ENCODE measurements around the gene LEF1. TPM values are rescaled to one million over a fixed set of nuclear protein-coding genes. Genes with fewer than 3 reads are reported as not detected.

The LEF1 gene
- total RNA-seq, 1 experiment from 2014 or later = 0.54 TPM

DNA sequence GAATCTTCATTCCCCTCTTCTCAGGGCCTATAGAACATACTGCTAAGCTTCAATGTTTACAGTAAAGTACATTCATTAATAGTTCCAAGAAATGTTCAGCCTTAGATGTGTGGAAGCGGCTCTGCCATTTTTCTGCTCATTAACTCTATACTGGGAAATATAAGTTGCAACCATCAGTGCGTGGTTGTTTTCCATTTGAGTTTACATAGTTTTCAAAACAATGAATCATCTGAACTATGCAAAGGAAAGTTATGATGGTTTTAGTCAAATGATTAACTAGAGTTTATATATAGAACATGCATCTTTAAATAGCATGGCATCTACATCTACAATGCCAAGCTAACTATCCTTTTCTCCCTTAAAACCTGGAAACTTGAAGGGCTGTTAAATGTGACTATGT is 29.6 kb downstream of the LEF1 start:
- no peaks in the 10 kb centered on the region for H3K36me3 ChIP-seq (ENCODE audit: control insufficient read depth, insufficient read depth, low read length)
- DNase-seq (ENCODE audit: low read depth, low spot score) (no peak), ATAC-seq (no peak)
- CTCF ChIA-PET = no interaction called here
- H3K4me3 ChIP-seq (ENCODE audit: low read depth in 2 of 2, low read length in 2 of 2) = no peak overlapping the region
- in situ Hi-C loops (cut with HindIII; ENCODE audit: low pct_unique_long_range_greater_than_20kb, low sequenced_read_pairs) = no loop called here
- peaks cover 2% of the 10 kb centered on the region; the same call in 1 of the 2 replicates for H3K27me3 ChIP-seq (ENCODE audit: control insufficient read depth, insufficient read depth, low read length)
- no TSS peak for BruUV-seq (replicated peaks)
- POLR2A ChIA-PET = no interaction called here
- H3K4me1 ChIP-seq (ENCODE audit: control insufficient read depth, insufficient read depth, low read length) = no peaks in the 10 kb centered on the region
- TF ChIP-seq CTCF (IDR thresholded peaks at IDR 0.05) = no peak
- TF ChIP-seq, protein P1, sequence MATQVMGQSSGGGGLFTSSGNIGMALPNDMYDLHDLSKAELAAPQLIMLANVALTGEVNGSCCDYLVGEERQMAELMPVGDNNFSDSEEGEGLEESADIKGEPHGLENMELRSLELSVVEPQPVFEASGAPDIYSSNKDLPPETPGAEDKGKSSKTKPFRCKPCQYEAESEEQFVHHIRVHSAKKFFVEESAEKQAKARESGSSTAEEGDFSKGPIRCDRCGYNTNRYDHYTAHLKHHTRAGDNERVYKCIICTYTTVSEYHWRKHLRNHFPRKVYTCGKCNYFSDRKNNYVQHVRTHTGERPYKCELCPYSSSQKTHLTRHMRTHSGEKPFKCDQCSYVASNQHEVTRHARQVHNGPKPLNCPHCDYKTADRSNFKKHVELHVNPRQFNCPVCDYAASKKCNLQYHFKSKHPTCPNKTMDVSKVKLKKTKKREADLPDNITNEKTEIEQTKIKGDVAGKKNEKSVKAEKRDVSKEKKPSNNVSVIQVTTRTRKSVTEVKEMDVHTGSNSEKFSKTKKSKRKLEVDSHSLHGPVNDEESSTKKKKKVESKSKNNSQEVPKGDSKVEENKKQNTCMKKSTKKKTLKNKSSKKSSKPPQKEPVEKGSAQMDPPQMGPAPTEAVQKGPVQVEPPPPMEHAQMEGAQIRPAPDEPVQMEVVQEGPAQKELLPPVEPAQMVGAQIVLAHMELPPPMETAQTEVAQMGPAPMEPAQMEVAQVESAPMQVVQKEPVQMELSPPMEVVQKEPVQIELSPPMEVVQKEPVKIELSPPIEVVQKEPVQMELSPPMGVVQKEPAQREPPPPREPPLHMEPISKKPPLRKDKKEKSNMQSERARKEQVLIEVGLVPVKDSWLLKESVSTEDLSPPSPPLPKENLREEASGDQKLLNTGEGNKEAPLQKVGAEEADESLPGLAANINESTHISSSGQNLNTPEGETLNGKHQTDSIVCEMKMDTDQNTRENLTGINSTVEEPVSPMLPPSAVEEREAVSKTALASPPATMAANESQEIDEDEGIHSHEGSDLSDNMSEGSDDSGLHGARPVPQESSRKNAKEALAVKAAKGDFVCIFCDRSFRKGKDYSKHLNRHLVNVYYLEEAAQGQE (IDR thresholded peaks at IDR 0.05; ENCODE audit: insufficient read depth in 1 of 2, low read depth in 2 of 2, low read length in 1 of 2) = no peak
- TF ChIP-seq POLR2AphosphoS5 (IDR thresholded peaks at IDR 0.05; ENCODE audit: low read depth, low read length) = no peak
- TF ChIP-seq TCF7L2 (IDR thresholded peaks at IDR 0.05; ENCODE audit: low read depth, low read length) = no peak
- TF ChIP-seq SIN3A (IDR thresholded peaks at IDR 0.05; ENCODE audit: borderline replicate concordance, insufficient read depth, low read depth, low read length) = no peak
- intact Hi-C loops (cut with micrococcal nuclease; ENCODE audit: unreplicated experiment) = no loop called here
- no peak overlapping the region for H3K27ac ChIP-seq (ENCODE audit: low read length)
- H3K9me3 ChIP-seq (ENCODE audit: control insufficient read depth, insufficient read depth, low read depth, low read length) = no peaks in the 10 kb centered on the region

GRCh38 chr4:108135549-108136209 is 33.1 kb downstream of the LEF1 start:
- TF ChIP-seq, protein P1 (IDR thresholded peaks at IDR 0.05; ENCODE audit: insufficient read depth in 1 of 2, low read depth in 2 of 2, low read length in 1 of 2) = no peak
- TF ChIP-seq TCF7L2 (IDR thresholded peaks at IDR 0.05; ENCODE audit: low read depth, low read length) (no peak), CTCF (IDR thresholded peaks at IDR 0.05) (no peak), SIN3A (IDR thresholded peaks at IDR 0.05; ENCODE audit: borderline replicate concordance, insufficient read depth, low read depth, low read length) (no peak), POLR2AphosphoS5 (IDR thresholded peaks at IDR 0.05; ENCODE audit: low read depth, low read length) (no peak)
- ChIA-PET CTCF (no interaction called here), POLR2A (no interaction called here)
- no peaks in the 10 kb centered on the region for H3K4me1 ChIP-seq (ENCODE audit: control insufficient read depth, insufficient read depth, low read length)
- H3K36me3 ChIP-seq (ENCODE audit: control insufficient read depth, insufficient read depth, low read length) = no peaks in the 10 kb centered on the region
- H3K27me3 ChIP-seq (ENCODE audit: control insufficient read depth, insufficient read depth, low read length) = no peaks in the 10 kb centered on the region
- no TSS peak for BruUV-seq (replicated peaks)
- H3K27ac ChIP-seq (ENCODE audit: low read length) = no peak overlapping the region
- intact Hi-C loops (cut with micrococcal nuclease; ENCODE audit: unreplicated experiment) = no loop called here
- DNase-seq (ENCODE audit: low read depth, low spot score) (no peak), ATAC-seq (no peak)
- no peaks in the 10 kb centered on the region for H3K9me3 ChIP-seq (ENCODE audit: control insufficient read depth, insufficient read depth, low read depth, low read length)
- in situ Hi-C loops (cut with HindIII; ENCODE audit: low pct_unique_long_range_greater_than_20kb, low sequenced_read_pairs) = no loop called here
- H3K4me3 ChIP-seq (ENCODE audit: low read depth in 2 of 2, low read length in 2 of 2) = no peak overlapping the region
